ENCODE measurements around the gene ALS2. TPM values are rescaled to one million over a fixed set of nuclear protein-coding genes. Genes with fewer than 3 reads are reported as not detected.

The ALS2 gene
- polyA plus RNA-seq, 3 donors, result 4.1 to 11.6 (median 8.1) TPM

- no peak overlapping the region for H3K27ac ChIP-seq (ENCODE audit: low read depth, low read length)
Measured at GRCh38 chr2:201796478-201796865, 15.7 kb upstream of the ALS2 start.

- WGBS, 3 donors, result 27 to 34% (median 31%) methylated on average over 5 of the region's 5 CpGs
- no peak overlapping the region for H3K27ac ChIP-seq (ENCODE audit: low read depth, low read length)
Measured at GRCh38 chr2:201795607-201796477, 15.1 kb upstream of the ALS2 start.

- WGBS, 3 donors, result 84 to 88% (median 85%) methylated on average over 6 of the region's 6 CpGs
- H3K27ac ChIP-seq (ENCODE audit: low read depth, low read length), result no peak overlapping the region
Measured at GRCh38 chr2:201794294-201794693, 13.6 kb upstream of the ALS2 start.

- WGBS, 3 donors, result 80 to 93% (median 92%) methylated on average over 1 of the region's 1 CpG
- H3K27ac ChIP-seq (ENCODE audit: low read depth, low read length), result no peak overlapping the region
Measured at GRCh38 chr2:201793631-201794030, 12.9 kb upstream of the ALS2 start.

- H3K27ac ChIP-seq (ENCODE audit: low read depth, low read length), result no peak overlapping the region
- WGBS, 3 donors, result 74 to 87% (median 80%) methylated on average over 2 of the region's 2 CpGs
Measured at GRCh38 chr2:201790989-201791388, 10.3 kb upstream of the ALS2 start.

GRCh38 chr2:201790291-201790690, 9.6 kb upstream of the ALS2 start:
- 71 to 88% (median 86%) methylated on average over 3 of the region's 3 CpGs for WGBS, 3 donors
- no peak overlapping the region for H3K27ac ChIP-seq (ENCODE audit: low read depth, low read length)

GRCh38 chr2:201789395-201789794, 8.7 kb upstream of the ALS2 start:
- 23 to 78% (median 69%) methylated on average over 2 of the region's 2 CpGs for WGBS, 3 donors
- H3K27ac ChIP-seq (ENCODE audit: low read depth, low read length), result no peak overlapping the region

- no peak overlapping the region for H3K27ac ChIP-seq (ENCODE audit: low read depth, low read length)
- WGBS, 3 donors, result 69 to 79% (median 75%) methylated on average over 3 of the region's 3 CpGs
Measured at GRCh38 chr2:201788371-201788770, 7.6 kb upstream of the ALS2 start.

- H3K27ac ChIP-seq (ENCODE audit: low read depth, low read length), result no peak overlapping the region
Measured at GRCh38 chr2:201786471-201786870, 5.7 kb upstream of the ALS2 start.

- WGBS, 3 donors, result 56 to 71% (median 60%) methylated on average over 4 of the region's 4 CpGs
- no peak overlapping the region for H3K27ac ChIP-seq (ENCODE audit: low read depth, low read length)
Measured at GRCh38 chr2:201785135-201785534, 4.4 kb upstream of the ALS2 start.

- no peak overlapping the region for H3K27ac ChIP-seq (ENCODE audit: low read depth, low read length)
- WGBS, 3 donors, result 25 to 71% (median 70%) methylated on average over 1 of the region's 1 CpG
Measured at GRCh38 chr2:201784563-201784962, 3.8 kb upstream of the ALS2 start.

- no peak overlapping the region for H3K27ac ChIP-seq (ENCODE audit: low read depth, low read length)
- 2 to 3% (median 3%) methylated on average over 15 of the region's 15 CpGs for WGBS, 3 donors
Measured at GRCh38 chr2:201781557-201782051, 871 bp upstream of the ALS2 start.

GRCh38 chr2:201779901-201780673, 646 bp downstream of the ALS2 start:
- 2 to 7% (median 5%) methylated on average over 22 of the region's 22 CpGs for WGBS, 3 donors
- H3K27ac ChIP-seq (ENCODE audit: low read depth, low read length), result no peak overlapping the region

- no peak overlapping the region for H3K27ac ChIP-seq (ENCODE audit: low read depth, low read length)
Measured at GRCh38 chr2:201777869-201778268, 2.9 kb downstream of the ALS2 start.

GRCh38 chr2:201777043-201777442, 3.7 kb downstream of the ALS2 start:
- H3K27ac ChIP-seq (ENCODE audit: low read depth, low read length), result no peak overlapping the region

- H3K27ac ChIP-seq (ENCODE audit: low read depth, low read length), result no peak overlapping the region
- WGBS, 3 donors, result 88 to 100% (median 98%) methylated on average over 1 of the region's 1 CpG
Measured at GRCh38 chr2:201775326-201775725, 5.4 kb downstream of the ALS2 start.

GRCh38 chr2:201774546-201774945, 6.2 kb downstream of the ALS2 start:
- H3K27ac ChIP-seq (ENCODE audit: low read depth, low read length), result no peak overlapping the region
- 85 to 95% (median 88%) methylated on average over 2 of the region's 2 CpGs for WGBS, 3 donors

- no peak overlapping the region for H3K27ac ChIP-seq (ENCODE audit: low read depth, low read length)
- WGBS, 3 donors, result 77 to 88% (median 84%) methylated on average over 1 of the region's 1 CpG
Measured at GRCh38 chr2:201773990-201774389, 6.7 kb downstream of the ALS2 start.

- 68 to 80% (median 72%) methylated on average over 4 of the region's 4 CpGs for WGBS, 3 donors
- H3K27ac ChIP-seq (ENCODE audit: low read depth, low read length), result no peak overlapping the region
Measured at GRCh38 chr2:201769666-201770373, 10.9 kb downstream of the ALS2 start.

Data from adipose tissue (tissue), 3 donors.